ENCODE results near the gene RPL35A.
"Not testable (repeated sequence)": the region's sequence is repeated elsewhere in the genome, so short reads cannot be mapped to it uniquely, and the experiment has no call there.

Gene RPL35A

DNA sequence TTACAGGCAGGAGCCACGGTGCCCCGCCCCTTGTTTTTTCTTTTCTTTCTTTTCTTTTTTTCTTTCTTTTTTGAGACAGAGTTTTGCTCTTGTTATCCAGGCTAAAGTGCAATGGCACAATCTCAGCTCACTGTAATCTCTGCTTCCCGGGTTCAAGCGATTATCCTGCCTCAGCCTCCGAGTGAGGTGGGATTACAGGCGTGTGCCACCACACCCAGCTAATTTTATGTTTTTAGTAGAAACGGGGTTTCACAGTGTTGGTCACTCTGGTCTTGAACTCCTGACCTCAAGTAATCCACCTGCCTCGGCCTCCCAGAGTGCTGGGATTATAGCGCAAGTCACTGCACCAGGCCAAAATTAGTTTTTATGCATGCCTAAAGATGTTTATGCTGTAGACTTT, 2.5 kb downstream of the RPL35A start:
- DNase-seq (ENCODE audit: low read depth in 2 of 2) = no peak

DNA sequence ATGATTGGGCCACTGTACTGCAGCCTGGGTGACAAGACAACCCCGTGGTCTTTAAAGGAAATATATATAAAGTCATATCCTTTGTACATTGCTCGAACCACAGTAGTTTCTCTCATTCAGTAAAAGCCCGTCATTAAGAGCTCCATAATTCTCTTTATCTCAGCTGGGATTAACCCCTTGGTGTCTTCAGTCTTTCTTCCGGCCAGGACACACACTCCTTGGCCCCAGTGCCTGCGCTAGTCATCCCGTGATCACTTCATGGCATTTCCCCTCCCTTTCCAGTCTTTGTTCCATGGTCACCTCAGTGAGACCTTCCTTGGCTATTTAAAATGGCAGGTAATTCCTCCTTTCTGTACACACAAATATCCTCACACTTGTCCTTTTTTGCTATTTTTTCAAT, 3.3 kb downstream of the RPL35A start:
- no peak for DNase-seq (ENCODE audit: low read depth in 2 of 2)

DNA sequence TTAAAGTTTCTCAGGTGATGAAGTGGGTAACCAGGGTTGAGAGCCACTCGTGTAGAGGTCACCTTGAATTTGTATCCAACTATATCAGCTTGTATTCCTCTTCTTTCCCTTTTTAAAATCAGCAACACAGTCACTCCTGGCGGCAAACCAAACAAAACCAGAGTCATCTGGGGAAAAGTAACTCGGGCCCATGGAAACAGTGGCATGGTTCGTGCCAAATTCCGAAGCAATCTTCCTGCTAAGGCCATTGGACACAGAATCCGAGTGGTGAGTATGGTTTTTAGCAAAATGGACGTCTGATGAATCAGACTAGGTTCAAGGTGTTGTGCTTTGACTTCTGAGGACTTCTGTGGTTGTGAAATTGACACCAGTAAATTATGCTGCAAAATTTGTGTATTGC, 3.9 kb downstream of the RPL35A start:
- DNase-seq (ENCODE audit: low read depth in 2 of 2) = no peak

DNA sequence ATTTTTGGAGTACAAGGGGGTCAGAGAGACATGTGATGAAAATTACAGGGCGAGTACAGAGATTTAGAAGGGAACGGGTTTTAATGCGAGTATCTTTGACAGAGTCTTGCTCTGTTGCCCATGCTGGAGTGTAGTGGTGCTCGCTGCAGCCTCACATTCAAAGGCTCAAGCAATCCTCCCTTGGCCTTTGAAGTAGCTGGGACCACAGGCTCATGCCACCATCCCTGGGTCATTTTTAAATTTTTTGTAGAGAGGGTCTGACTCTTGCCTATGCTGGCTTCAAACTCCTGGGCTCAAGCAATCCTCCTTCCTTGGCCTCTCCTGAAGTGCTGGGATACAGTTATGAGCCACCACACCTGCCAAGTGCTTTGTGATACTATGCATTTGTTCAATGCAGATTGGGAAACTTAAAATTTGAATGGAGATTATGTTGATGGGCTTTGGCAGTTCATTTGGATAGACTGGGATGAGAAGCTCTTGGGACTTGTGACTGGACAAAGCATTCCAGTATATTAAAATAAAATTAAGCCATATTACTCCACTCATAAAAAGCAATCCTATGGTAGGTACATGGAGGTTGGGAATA, 6.0 kb downstream of the RPL35A start:
- DNase-seq (ENCODE audit: low read depth in 2 of 2) = no peak

DNA sequence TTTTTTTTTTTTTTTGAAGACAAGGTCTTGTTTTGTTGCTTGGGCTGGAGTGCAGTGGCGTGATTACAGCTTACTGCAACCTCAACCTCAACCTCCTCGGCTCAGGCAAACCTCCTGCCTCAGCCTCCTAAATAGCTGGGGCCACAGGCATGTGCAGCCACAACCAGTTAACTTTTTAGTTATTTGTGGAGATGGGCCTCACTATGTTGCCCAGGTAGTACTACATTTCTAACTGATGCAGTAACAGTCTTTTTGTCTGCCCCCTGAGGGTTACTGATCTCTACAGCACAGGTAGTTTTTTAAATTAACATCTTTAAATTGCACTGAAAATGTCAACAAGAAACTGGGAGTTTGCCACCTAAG, 6.6 kb downstream of the RPL35A start:
- no peak for DNase-seq (ENCODE audit: low read depth in 2 of 2)

DNA sequence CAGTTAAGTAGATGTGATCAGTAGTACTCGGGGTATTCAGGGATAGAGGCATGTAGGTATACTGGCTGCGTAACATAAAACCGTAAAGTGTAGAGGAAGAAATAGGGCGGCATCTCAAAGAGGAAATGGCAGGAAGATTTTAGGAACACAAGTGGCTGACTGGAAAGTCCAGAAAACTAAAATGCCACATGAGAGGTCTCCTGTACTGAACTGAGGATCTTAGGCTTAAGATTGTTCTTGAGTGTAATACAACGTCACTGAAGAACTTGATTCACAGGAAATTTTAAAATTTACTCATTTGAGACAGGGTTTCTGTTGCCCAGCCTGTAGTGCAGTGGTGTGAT, 7.8 kb downstream of the RPL35A start:
- no peak for DNase-seq (ENCODE audit: low read depth in 2 of 2)

DNA sequence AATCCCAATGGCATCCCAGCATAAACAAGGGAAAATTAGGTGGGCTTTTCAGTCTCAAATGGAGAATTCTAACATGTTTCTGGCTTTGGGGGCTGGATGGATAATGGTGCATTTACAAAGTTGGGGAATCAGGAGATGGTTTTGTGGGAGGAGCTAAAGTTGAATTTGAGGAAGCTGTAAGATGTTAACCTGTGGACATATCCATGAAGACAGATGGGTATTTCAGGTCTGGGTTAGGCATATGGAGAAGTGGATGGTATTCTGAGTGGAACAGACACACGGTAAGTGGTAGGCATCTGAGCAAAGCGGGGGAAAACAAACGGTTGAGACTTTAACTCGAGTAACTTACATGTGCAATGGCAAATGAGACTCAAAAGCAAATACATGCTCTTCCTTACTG, 8.4 kb downstream of the RPL35A start:
- no peak for DNase-seq (ENCODE audit: low read depth in 2 of 2)

DNA sequence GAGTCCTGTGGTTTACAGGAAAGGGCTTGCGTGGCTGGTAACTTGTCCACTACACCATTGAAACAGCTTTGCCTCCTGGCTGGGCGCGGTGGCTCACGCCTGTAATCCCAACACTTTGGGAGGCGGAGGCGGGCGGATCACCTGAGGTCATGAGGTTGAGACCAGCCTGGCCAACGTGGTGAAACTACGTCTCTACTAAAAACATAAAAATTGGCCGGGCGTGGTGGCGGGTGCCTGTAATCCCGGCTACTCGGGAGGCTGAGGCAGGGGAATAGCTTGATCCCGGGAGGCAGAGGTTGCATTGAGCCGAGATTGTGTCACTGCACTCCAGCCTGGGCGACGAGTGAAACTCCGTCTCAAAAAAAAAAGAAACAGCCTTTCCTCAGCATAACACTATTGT, 8.9 kb downstream of the RPL35A start:
- not testable (repeated sequence) for DNase-seq (ENCODE audit: low read depth in 2 of 2)

DNA sequence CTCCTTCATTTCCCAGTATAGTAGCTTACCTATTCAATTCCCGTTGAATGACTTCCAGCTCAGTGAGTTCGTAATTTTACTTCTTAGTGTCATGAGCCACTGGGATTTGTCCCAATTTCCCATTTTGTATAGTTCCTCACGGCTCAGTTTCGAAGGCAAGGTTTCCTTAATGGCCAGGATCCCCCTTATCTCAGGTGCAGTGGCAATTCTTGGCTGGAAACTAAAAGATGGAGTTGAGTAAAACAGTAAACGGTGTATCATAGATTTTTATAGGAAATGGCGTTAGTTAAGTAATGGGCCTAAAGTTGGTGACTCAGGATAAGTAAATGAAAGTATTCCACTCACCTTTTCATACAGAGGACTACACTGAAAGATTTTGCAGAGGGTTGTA, 9.5 kb downstream of the RPL35A start:
- no peak for DNase-seq (ENCODE audit: low read depth in 2 of 2)

DNA sequence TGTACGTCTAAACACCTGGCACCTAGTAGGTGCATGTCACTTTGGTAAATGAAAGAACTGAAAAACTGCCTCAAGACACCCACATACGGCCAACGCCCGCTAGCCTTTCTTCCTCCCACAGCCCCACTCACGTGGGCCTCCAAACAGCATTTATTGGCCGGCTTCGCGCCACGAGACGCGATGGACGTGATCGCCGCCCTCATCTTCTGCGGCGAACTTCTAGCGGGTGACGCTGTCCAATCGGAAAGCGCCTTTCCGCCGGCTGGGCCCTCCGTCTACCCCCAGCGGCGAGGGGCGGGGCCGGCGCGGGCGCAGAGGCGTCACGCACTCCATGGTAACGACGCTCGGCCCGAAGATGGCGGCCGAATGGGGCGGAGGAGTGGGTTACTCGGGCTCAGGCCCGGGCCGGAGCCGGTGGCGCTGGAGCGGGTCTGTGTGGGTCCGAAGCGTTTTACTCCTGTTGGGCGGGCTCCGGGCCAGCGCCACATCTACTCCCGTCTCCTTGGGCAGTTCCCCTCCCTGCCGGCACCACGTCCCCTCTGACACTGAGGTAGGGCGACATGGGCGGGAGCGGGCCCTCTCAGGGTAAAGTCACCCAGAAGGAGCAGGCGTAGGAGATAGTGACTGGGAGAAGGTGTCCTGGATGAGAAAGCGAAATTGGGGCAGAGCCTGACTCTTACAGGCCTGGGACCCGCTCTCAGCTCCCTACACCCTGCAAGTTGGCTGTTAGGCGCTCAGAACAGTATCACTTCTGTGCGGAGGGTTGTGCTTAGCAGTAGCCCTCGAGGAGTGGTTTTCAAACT, 10.1 kb downstream of the RPL35A start, which contains the start of gene LMLN:
TSS of gene LMLN (plus strand) at position 327 of the 803 bp plus-strand sequence. CDS start at position 356, 29 bp downstream.
- peak; percentile 91 to 93 for DNase-seq (ENCODE audit: low read depth in 2 of 2)

DNA sequence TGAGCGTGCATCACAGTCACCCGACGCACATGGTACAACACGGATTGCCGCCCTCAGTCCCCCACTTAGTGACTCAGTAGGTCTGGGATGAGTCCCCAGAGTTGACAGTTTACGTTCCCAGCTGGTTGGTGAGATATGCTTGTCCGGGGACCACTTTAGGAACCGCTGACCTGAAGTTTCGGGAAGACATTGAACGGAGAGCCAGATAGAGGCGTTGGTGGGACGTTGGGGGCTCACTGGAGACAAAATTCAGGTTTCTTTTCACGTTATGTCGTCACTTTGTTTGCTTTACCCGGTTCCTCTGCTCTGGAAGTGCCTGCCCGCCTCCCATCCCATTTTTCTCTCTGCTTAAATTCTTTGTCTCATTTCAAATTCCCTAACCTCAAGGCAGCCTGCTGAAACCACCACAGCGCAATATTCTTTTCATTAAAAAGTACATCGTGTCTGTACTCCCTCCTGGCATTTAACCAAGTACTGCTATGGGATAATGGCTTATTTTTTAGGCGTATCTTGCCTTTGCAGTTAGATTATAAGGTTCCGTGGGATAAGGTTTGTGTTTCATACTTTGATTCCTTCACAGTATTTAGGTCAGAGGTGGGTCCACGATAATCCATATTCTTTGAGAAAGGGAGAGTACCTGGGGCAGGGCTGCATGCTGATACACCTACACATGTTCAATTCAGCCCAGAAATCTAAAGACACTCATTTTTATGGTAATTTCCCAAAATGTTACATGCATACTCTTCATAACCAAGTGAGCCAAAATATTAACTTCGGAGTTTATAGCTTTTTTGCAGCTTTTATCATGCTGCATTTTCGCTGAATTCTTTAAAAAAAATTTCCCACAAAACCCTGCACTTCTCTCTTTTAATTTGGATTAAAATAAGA, 10.9 kb downstream of the RPL35A start:
- peak in 1 of 2 donors; percentile 43 for DNase-seq (ENCODE audit: low read depth in 2 of 2)

DNA sequence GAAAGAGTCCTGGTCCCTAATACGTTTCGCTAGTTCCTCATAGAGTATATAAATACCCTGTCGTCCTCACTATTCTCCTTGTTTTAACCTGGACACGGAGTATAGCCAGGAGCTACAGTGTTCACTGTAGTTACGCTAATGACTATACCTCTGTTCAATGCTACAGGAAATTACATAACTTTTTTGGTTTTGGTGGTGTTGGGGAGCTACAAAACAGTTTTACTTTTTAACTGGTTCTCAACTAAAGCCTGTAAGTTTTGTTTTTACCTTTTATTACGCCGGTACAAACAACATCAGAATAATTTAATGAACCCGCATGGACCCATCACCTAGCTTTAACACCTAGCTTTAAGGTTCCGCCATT, 11.6 kb downstream of the RPL35A start:
- no peak for DNase-seq (ENCODE audit: low read depth in 2 of 2)

DNA sequence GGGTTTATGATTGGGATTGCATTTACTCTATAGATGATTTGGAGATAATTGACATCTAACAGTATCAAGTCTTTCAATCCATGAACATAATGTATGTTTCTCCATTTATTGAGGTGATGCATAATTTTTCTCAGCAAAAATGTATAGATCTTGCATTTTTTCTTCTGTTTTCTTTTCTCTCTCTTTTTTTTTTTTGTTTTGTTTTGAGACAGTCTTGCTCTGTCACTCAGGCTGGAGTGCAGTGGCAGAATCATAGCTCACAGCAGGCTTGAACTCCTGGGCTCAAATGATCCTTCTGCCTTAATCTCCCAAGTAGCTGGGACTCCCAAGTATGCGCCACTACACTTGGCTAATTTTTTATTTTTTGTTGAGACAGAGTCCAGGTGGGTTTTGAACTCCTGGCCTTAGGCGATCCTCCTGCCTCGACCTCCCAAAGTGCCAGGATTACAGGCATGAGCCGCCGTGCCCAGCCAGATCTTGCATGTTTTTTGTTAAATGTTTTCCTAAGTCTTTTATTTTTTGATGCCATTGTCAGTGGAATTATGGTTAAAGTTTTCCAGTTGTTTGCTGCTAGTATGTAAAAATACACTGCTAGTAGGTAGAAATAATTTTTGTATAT, 13.1 kb downstream of the RPL35A start:
- DNase-seq (ENCODE audit: low read depth in 2 of 2) = no peak

DNA sequence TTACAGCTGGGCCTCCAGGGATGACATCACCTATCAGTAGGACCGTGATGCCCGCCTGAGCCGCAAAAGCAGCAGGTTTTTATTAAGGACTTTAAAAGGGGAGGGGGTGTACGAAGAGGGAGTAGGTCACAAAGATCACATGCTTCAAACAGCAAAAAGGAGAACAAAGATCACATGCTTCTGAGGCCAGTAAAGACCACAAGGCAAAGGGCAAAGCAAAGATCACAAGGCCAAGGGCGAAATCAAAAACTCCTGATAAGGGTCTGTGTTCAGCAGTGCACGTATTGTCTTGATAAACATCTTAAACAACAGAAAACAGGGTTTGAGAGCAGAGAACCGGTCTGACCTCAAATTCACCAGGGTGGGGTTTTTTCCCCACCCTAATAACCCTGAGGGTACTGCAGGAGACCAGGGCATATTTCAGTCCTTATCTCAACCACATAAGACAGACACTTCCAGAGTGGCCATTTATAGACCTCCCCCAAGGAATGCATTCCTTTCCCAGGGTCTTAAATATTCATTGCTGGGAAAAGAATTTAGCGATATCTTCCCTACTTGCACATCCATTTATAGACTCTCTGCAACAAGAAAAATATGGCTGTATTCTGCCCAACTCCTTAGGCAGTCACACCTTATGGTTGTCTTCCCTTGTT, 17.5 kb downstream of the RPL35A start:
- not testable (repeated sequence) for DNase-seq (ENCODE audit: low read depth in 2 of 2)

DNA sequence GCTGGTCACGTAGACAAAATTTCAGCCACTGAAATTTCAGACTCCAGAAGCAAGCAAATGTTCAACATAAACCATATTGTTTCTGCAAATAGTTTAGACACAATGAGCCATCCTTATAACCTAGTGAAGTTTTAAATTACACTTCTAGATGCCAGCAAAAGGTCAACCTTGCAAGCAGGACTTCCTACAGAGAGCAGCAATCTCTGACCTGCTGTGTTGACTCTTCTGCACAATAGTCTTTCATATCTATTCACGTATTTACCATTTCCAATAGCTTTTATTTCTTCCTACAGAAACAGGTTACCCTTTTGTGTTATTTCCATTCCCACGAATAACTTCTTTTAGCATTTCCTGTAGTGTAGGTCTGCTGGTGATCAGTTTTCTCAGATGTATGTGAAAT, 20.6 kb downstream of the RPL35A start:
- DNase-seq (ENCODE audit: low read depth in 2 of 2) = no peak

DNA sequence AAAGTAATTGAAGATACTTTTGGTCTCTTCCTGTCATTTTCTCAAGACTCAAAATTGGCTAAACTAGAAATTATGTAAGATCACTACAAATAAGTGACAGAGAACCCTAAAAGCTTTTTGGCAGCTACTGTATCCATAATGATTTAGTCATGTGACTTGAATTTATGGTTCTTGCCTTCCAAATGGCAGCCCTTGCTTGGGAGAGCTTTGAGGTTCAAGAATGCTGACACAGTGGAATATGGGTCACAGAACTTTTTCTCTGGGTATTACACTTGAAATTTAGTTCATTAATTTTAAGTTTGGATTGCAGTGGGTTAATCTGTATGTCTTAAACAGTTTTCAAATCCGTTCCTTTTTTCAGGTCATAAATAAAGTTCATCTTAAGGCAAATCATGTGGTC, 24.0 kb downstream of the RPL35A start:
- no peak for DNase-seq (ENCODE audit: low read depth in 2 of 2)

DNA sequence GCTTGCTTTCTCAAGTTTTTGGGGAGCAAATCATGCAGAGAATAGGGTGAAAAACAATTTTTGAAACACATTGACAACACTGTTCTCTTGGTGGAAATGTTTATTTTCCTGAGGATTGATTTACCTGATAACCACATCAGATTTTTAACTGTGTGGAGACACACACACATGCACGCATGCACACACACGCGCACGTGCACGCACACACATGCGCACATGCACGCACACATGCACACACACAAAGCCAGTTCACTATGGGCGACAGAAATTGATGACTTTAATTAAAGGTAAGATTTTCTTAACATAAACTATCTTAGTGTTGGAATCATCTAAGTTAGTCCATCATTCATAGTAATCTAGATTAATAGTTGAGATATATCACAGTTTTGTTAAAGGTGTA, 25.3 kb downstream of the RPL35A start:
- no peak for DNase-seq (ENCODE audit: low read depth in 2 of 2)

DNA sequence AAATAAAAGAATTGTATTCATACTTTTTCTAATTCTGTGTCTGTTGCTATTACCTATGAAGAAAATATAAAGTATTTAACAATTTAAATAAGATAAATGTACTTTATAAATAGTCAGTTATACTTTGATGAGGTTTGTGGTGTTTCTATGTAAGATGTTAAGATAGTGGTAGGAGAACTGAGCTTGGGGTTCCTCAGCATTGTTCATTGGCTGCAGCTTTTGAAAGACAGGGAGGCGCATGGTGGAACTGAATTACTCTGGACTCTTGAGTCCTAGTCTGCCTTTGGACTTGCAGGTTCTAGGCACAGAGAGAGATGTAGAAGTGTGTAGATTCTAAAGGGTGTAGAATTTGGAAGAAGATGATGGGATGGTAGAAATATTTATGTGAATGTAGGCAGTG, 33.1 kb downstream of the RPL35A start:
- DNase-seq (ENCODE audit: low read depth in 2 of 2) = no peak

DNA sequence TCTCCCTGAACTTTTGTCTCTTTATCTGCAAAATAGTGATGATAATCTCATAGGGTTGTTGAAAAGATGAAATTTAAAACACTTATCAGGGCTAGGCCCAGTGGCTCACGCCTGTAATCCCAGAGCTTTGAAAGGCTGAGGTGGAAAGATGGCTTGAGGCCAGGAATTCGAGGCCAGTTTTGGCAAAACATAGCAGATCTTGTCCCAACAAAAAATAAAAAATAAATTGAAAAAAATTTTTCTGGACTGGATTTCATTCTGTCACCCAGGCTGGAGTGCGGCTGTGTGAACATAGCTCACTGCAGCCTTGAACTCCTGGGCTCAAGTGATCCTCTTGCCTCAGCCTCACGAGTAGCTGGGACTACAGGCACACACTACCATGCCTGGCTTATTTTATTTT, 39.7 kb downstream of the RPL35A start:
- no peak for DNase-seq (ENCODE audit: low read depth in 2 of 2)

DNA sequence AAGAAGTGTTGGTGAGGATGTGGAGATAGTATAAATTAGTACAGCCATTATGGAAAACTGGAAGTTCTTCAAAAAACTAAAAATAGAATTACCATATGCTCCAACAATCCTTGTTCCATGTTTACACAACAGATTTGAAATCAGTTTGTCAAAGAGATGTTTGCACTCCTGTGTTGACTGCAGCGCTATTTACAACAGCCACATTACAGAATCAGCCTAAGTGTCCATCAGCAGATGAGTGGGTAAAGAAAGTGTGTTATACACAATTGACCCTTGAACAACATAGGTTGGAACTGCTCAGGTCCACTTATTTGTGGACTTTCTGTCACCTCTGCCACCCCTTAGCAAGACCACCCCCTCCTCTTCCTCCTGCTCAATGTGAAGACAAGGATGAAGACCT, 44.7 kb downstream of the RPL35A start:
- DNase-seq (ENCODE audit: low read depth in 2 of 2) = no peak

DNA sequence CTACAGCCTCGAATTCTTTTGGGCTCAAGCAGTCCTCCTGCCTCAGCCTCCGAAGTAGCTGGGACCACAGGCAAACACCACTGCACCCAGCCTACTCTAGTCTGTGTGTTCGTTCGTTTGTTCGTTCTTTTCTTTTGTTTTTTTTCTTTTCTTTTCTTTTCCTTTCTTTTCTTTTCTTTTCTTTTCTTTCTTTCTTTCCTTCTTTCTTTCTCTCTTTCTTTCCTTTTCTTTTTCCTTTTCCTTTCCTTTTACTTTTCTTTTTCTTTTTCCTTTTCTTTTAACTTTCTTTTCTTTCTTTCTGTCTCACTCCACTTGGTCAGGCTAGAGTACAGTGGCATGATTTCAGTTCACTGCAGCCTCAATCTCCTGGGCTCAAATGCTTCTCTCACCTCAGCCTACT, 46.9 kb downstream of the RPL35A start:
- no peak for DNase-seq (ENCODE audit: low read depth in 2 of 2)

DNA sequence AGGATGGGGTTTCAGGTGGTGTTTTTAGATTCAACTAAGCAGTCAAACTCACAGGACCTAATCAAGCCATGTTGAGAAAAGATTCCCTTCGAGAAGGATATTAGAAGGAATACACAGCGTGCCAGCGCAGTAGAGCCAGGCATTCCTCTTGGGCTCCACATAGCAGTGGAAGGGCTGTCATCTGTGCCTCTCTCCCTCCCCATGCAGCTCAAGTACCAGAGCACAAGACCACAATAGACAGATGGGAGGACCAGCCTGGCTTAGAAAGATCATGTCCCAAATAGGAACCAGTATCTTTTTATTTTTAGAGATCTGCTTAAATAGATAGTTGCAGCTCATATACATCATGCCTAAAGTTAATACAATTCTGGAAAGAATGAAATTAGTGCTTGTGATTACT, 47.9 kb downstream of the RPL35A start:
- DNase-seq (ENCODE audit: low read depth in 2 of 2) = no peak

All from stimulated activated CD8-positive, alpha-beta memory T cell treated with anti-CD3 and anti-CD28 coated beads, Interleukin-15, amount 100 ng/mL, for 4 hours (primary cell).